Progenitor cell of endocrine pancreas (in vitro differentiated cells): ENCODE results near the gene LOXL4. TPM values are rescaled to one million over a fixed set of nuclear protein-coding genes. Genes with fewer than 3 reads are reported as not detected.

Experiments
- DNase-seq: peaks from one replicate; pipeline ENCODE4 v3.0.0; 2021; ENCODE audit warnings: low spot score; ENCODE audit not compliant: unreplicated experiment
- H3K27ac Mint-ChIP-seq: 2 replicates; pipeline ENCODE4 v1.8.0; 2021; ENCODE audit warnings: mild to moderate bottlenecking, moderate library complexity, mixed read lengths
- H3K27me3 Mint-ChIP-seq: 2 replicates; pipeline ENCODE4 v1.8.0; 2021; ENCODE audit warnings: mixed read lengths
- H3K36me3 Mint-ChIP-seq: 2 replicates; pipeline ENCODE4 v1.8.0; 2022; ENCODE audit warnings: mixed read lengths; ENCODE audit not compliant: insufficient read depth
- H3K4me1 Mint-ChIP-seq: 2 replicates; pipeline ENCODE4 v1.8.0; 2021; ENCODE audit warnings: low read depth, mixed read lengths
- H3K4me3 Mint-ChIP-seq: 2 replicates; pipeline ENCODE4 v1.8.0; 2021; ENCODE audit warnings: low read depth, mild to moderate bottlenecking, moderate library complexity, mixed read lengths
- H3K9me3 Mint-ChIP-seq: 2 replicates; pipeline ENCODE4 v1.8.0; 2021; ENCODE audit warnings: low read depth, mixed read lengths
- total RNA-seq: library from RNA; stranded (reverse); gene quantifications from 2 replicates; pipeline ENCODE4 v1.2.1, GENCODE V29; 2021
- TF ChIP-seq, protein P1 (sequence below): fragments of 200-600 bp; sonication (generic); IDR thresholded peaks from one replicate; pipeline ENCODE4 v1.5.0; 2021; ENCODE audit warnings: antibody characterized with exemption, mild to moderate bottlenecking; ENCODE audit not compliant: unreplicated experiment

LOXL4 gene
- total RNA-seq, 1 donor from 2014 or later: 3.7 TPM

GRCh38 chr10:98307916-98308541 is 40.0 kb upstream of the LOXL4 start:
- Mint-ChIP-seq H3K27me3 (peaks cover 20% of the 10 kb centered on the region), H3K4me1 (peaks cover 3% of the 10 kb centered on the region), H3K27ac (no peak overlapping the region), H3K9me3 (no peaks in the 10 kb centered on the region), H3K36me3 (no peaks in the 10 kb centered on the region), H3K4me3 (no peak overlapping the region)
- TF ChIP-seq, protein P1, sequence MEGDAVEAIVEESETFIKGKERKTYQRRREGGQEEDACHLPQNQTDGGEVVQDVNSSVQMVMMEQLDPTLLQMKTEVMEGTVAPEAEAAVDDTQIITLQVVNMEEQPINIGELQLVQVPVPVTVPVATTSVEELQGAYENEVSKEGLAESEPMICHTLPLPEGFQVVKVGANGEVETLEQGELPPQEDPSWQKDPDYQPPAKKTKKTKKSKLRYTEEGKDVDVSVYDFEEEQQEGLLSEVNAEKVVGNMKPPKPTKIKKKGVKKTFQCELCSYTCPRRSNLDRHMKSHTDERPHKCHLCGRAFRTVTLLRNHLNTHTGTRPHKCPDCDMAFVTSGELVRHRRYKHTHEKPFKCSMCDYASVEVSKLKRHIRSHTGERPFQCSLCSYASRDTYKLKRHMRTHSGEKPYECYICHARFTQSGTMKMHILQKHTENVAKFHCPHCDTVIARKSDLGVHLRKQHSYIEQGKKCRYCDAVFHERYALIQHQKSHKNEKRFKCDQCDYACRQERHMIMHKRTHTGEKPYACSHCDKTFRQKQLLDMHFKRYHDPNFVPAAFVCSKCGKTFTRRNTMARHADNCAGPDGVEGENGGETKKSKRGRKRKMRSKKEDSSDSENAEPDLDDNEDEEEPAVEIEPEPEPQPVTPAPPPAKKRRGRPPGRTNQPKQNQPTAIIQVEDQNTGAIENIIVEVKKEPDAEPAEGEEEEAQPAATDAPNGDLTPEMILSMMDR: no peak
- DNase-seq: no peak

DNA sequence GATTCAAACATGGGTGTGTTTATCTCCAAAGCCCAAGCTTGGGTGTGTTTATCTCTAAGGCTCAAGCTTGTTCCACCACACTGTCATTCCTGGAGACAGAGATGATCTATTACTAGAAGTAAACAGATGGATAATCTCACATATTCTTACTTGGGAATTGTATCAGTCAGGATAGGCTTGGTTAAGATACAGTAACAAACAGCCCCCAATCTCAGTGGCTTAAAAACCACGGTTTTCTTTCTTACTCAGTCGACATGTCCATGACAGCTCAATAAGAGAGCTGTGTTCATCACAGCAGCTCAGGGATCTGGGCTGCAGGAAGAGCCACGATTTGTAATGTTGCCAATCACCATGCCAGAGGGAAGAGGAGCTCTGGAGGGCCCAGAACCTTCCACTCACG is 38.5 kb upstream of the LOXL4 start:
- no peak for DNase-seq
- Mint-ChIP-seq H3K27me3 (peaks cover 17% of the 10 kb centered on the region), H3K4me3 (no peak overlapping the region), H3K4me1 (peaks cover 3% of the 10 kb centered on the region), H3K36me3 (no peaks in the 10 kb centered on the region), H3K9me3 (no peaks in the 10 kb centered on the region), H3K27ac (no peak overlapping the region)
- TF ChIP-seq, protein P1: no peak

DNA sequence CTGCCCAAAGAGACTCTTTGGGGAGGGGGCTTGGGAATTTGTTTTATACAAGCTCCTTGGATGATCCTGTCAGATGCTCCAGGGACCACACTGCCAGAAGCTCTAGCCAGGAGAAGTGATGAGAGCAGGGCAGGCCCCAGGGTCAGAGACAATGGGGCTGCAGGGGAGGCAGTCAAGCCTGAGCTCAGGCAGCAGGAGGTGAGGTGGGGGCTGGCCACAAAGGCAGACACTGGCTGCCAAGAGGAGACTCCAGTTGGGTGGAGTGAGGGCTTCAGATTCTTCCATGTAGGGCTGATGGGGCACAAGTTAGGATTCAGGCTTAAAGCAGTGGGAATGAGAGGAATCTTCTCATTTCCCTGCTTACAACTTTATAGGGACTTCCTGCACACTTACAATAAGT is 35.6 kb upstream of the LOXL4 start:
- no peak overlapping the region for H3K4me3 Mint-ChIP-seq
- no peaks in the 10 kb centered on the region for H3K9me3 Mint-ChIP-seq
- peaks cover 18% of the 10 kb centered on the region for H3K27me3 Mint-ChIP-seq
- H3K36me3 Mint-ChIP-seq: no peaks in the 10 kb centered on the region
- DNase-seq: no peak
- TF ChIP-seq, protein P1: no peak
- no peaks in the 10 kb centered on the region for H3K4me1 Mint-ChIP-seq
- no peak overlapping the region for H3K27ac Mint-ChIP-seq

- H3K27ac Mint-ChIP-seq: no peak overlapping the region
- TF ChIP-seq, protein P1: no peak
- peaks cover 17% of the 10 kb centered on the region for H3K27me3 Mint-ChIP-seq
- no peak overlapping the region for H3K4me3 Mint-ChIP-seq
- no peak for DNase-seq
- H3K9me3 Mint-ChIP-seq: no peaks in the 10 kb centered on the region
- H3K36me3 Mint-ChIP-seq: no peaks in the 10 kb centered on the region
- no peaks in the 10 kb centered on the region for H3K4me1 Mint-ChIP-seq
Measured at GRCh38 chr10:98302741-98303365, 34.9 kb upstream of the LOXL4 start.

GRCh38 chr10:98301664-98302319 is 33.8 kb upstream of the LOXL4 start:
- H3K36me3 Mint-ChIP-seq: no peaks in the 10 kb centered on the region
- no peak for DNase-seq
- peaks cover 20% of the 10 kb centered on the region for H3K27me3 Mint-ChIP-seq
- TF ChIP-seq, protein P1: no peak
- H3K4me3 Mint-ChIP-seq: no peak overlapping the region
- no peaks in the 10 kb centered on the region for H3K9me3 Mint-ChIP-seq
- no peak overlapping the region for H3K27ac Mint-ChIP-seq
- H3K4me1 Mint-ChIP-seq: no peaks in the 10 kb centered on the region
